C4-2B (cell line): ENCODE data around the gene CDK6.

Source experiments
- ZFX ChIP-seq: fragments of 450-650 bp; IDR thresholded peaks from 2 replicates; pipeline ENCODE4 v1.6.1; 2017
- TF ChIP-seq, protein P1 (sequence below): fragments of 450-650 bp; conservative IDR thresholded peaks from 2 replicates; pipeline ENCODE4 v1.5.1; 2017; ENCODE audit warnings: mild to moderate bottlenecking

DNA sequence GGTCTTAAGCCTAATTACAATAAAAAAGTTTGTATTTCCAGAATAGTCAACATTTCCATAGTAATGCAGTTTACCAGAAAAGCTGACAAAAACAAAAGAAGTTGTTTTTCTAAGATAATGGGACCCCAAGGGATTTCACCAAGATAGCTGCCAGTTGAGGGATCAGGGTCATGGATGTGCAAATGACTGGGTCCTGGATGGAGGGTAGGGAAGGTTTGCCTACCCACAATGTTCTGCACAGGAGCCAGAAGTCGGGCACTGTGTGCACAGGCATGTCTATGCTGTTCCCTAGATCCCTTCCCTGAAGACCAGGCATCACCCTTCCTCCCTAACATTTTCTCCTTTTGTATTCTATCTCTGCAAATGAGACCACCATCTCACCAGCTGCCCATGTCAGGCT, 152.1 kb downstream of the CDK6 start:
- TF ChIP-seq, protein P1, sequence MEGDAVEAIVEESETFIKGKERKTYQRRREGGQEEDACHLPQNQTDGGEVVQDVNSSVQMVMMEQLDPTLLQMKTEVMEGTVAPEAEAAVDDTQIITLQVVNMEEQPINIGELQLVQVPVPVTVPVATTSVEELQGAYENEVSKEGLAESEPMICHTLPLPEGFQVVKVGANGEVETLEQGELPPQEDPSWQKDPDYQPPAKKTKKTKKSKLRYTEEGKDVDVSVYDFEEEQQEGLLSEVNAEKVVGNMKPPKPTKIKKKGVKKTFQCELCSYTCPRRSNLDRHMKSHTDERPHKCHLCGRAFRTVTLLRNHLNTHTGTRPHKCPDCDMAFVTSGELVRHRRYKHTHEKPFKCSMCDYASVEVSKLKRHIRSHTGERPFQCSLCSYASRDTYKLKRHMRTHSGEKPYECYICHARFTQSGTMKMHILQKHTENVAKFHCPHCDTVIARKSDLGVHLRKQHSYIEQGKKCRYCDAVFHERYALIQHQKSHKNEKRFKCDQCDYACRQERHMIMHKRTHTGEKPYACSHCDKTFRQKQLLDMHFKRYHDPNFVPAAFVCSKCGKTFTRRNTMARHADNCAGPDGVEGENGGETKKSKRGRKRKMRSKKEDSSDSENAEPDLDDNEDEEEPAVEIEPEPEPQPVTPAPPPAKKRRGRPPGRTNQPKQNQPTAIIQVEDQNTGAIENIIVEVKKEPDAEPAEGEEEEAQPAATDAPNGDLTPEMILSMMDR, result no peak
- TF ChIP-seq ZFX, result no peak
